Endothelial cell of umbilical vein (primary cell): ENCODE results near the gene ZNF689. TPM values are rescaled to one million over a fixed set of nuclear protein-coding genes. Genes with fewer than 3 reads are reported as not detected.

Source experiments
- BruUV-seq: library from RNA; stranded (reverse); fragments of 400-500 nt; replicated peaks from 2 replicates; lab custom pipeline; 2021; lab: Mats Ljungman, UMichigan
- CTCF ChIA-PET: fragments of 300-600, 350-600 bp; sonication (Branson Sonifier 250); formaldehyde crosslinking; loops from one replicate; lab custom pipeline; 2021; ENCODE audit warnings: antibody characterized with exemption, inconsistent platforms; lab: Charles Lee
- POLR2A ChIA-PET: fragments of 300-600, 350-600 bp; sonication (Branson Sonifier 250); formaldehyde crosslinking; loops from one replicate; lab custom pipeline; 2021; ENCODE audit warnings: antibody characterized with exemption, inconsistent platforms; lab: Charles Lee
- DNase-seq: peaks from one replicate; pipeline ENCODE4 v3.0.0-alpha.2; 2011; ENCODE audit warnings: low read depth, low spot score
- FAIRE-seq: peaks from 2 replicates; lab custom pipeline; 2011; peaks lifted over from hg19 to GRCh38; lab: Jason Lieb, UNC
- H2AFZ ChIP-seq: 2 replicates; pipeline ENCODE4 v1.6.0; 2012; ENCODE audit warnings: low read depth, low read length, control low read depth, inconsistent platforms
- H3K27ac ChIP-seq: 2 replicates; pipeline ENCODE4 v1.5.1; 2011; ENCODE audit warnings: low read depth, mild to moderate bottlenecking, control low read depth, low read length, moderate library complexity; ENCODE audit not compliant: insufficient read depth
- H3K27me3 ChIP-seq, 2 experiments: 2 replicates each; pipeline versions ENCODE4 v1.6.0 to v1.6.1; 2011; ENCODE audit warnings: low read length in 2 of 2, mixed read lengths in 1 of 2; ENCODE audit not compliant: control insufficient read depth in 2 of 2, insufficient read depth in 2 of 2
- H3K36me3 ChIP-seq, 2 experiments: 2 replicates in 1 of 2; 3 replicates in 1 of 2; pipeline ENCODE4 v1.5.1; 2011; ENCODE audit warnings: low read length in 2 of 2, mild to moderate bottlenecking in 1 of 2, moderate library complexity in 1 of 2; ENCODE audit not compliant: control insufficient read depth in 2 of 2, insufficient read depth in 2 of 2; ENCODE audit errors: extremely low read depth in 1 of 2
- H3K4me1 ChIP-seq: 3 replicates; pipeline ENCODE4 v1.5.1; 2011; ENCODE audit warnings: mild to moderate bottlenecking, low read length; ENCODE audit not compliant: control insufficient read depth, insufficient read depth; ENCODE audit errors: extremely low read depth
- H3K4me2 ChIP-seq: 2 replicates; pipeline ENCODE4 v1.6.1; 2011; ENCODE audit warnings: low read length, control low read depth, mixed read lengths; ENCODE audit not compliant: insufficient read depth
- H3K4me3 ChIP-seq, 3 experiments: fragments of 200-600 bp in 1 of 3; sonication (generic), shearing (Covaris generic) in 1 of 3; replicated peaks in 1 of 3; 2 replicates each; pipeline ENCODE4 v1.5.1; 2011 to 2016; ENCODE audit warnings: control low read depth in 3 of 3, low read length in 3 of 3, mild to moderate bottlenecking in 2 of 3, inconsistent platforms in 1 of 3, low read depth in 1 of 3, moderate library complexity in 1 of 3; ENCODE audit not compliant: insufficient read depth in 1 of 3
- H3K79me2 ChIP-seq: 2 replicates; pipeline ENCODE4 v1.6.0; 2012; ENCODE audit warnings: low read length, inconsistent platforms; ENCODE audit not compliant: control insufficient read depth, insufficient read depth
- H3K9ac ChIP-seq: replicated peaks from 2 replicates; pipeline ENCODE3; 2011; ENCODE audit warnings: low read length, control low read depth; ENCODE audit not compliant: insufficient read depth; ENCODE audit errors: extremely low read depth
- H3K9me1 ChIP-seq: replicated peaks from 3 replicates; pipeline ENCODE4 v1.6.0; 2011; ENCODE audit warnings: mild to moderate bottlenecking, low read length; ENCODE audit not compliant: control insufficient read depth, insufficient read depth; ENCODE audit errors: extremely low read depth
- H3K9me3 ChIP-seq: replicated peaks from 2 replicates; pipeline ENCODE4 v1.5.1; 2012; ENCODE audit warnings: low read length, inconsistent platforms; ENCODE audit not compliant: control insufficient read depth, insufficient read depth
- H4K20me1 ChIP-seq: replicated peaks from 2 replicates; pipeline ENCODE3; 2011; ENCODE audit warnings: mild to moderate bottlenecking, low read length; ENCODE audit not compliant: control insufficient read depth, insufficient read depth; ENCODE audit errors: extremely low read depth
- CTCF ChIP-seq, 2 donors: IDR thresholded peaks; 1 replicate in 1 of 2; 2 replicates in 1 of 2; pipeline ENCODE4 v1.5.1; 2011; ENCODE audit warnings: low read length in 2 of 2, mild to moderate bottlenecking in 2 of 2, moderate library complexity in 2 of 2, control low read depth in 1 of 2, inconsistent platforms in 1 of 2, low read depth in 1 of 2; ENCODE audit not compliant: insufficient read depth in 1 of 2; ENCODE audit errors: extremely low read depth in 1 of 2
- EZH2 ChIP-seq: IDR thresholded peaks from 2 replicates; pipeline ENCODE4 v1.6.1; 2012; ENCODE audit warnings: borderline replicate concordance, low read depth, mild to moderate bottlenecking, moderate library complexity, low read length, inconsistent platforms; ENCODE audit not compliant: severe bottlenecking
- FOS ChIP-seq: IDR thresholded peaks from 2 replicates; pipeline ENCODE4 v1.6.1; 2011; ENCODE audit warnings: mild to moderate bottlenecking, low read length, moderate library complexity, borderline replicate concordance; ENCODE audit not compliant: insufficient read depth
- GATA2 ChIP-seq: IDR thresholded peaks from 2 replicates; pipeline ENCODE4 v1.7.0; 2011; ENCODE audit warnings: low read depth, mild to moderate bottlenecking, moderate library complexity, mixed read lengths, low read length; ENCODE audit not compliant: insufficient read length, insufficient read depth
- JUN ChIP-seq: IDR thresholded peaks from 2 replicates; pipeline ENCODE4 v1.6.1; 2011; ENCODE audit warnings: borderline replicate concordance, low read depth; ENCODE audit not compliant: insufficient read length, insufficient read depth
- POLR2A ChIP-seq: IDR thresholded peaks from 2 replicates; pipeline ENCODE4 v1.6.1; 2012; ENCODE audit warnings: low read depth, mild to moderate bottlenecking, control low read depth, low read length
- dilution Hi-C: fragments of 300-500 bp; cut with MboI; formaldehyde crosslinking; loops from one replicate; pipeline ENCODE4 v1.15.0; 2019; ENCODE audit warnings: low sequenced_read_pairs; ENCODE audit not compliant: extremely low pct_ligation_motif_present
- intact Hi-C: fragments of 100-400 bp; cut with micrococcal nuclease; formaldehyde crosslinking; loops from one replicate; pipeline ENCODE4 v1.10.0; 2022
- polyA plus RNA-seq, 4 experiments: library from polyadenylated mRNA; depleted of rRNA in 3 of 4; stranded (reverse) in 3 of 4; unstranded in 1 of 4; fragments of >200 nt; gene quantifications; 2 replicates each; pipeline versions ENCODE4 v1.2.1 to v1.2.3, GENCODE V29; 2011 to 2012; ENCODE audit warnings: missing spikeins in 1 of 4
- total RNA-seq: library from RNA; stranded (reverse); gene quantifications from 2 replicates; pipeline ENCODE4 v1.2.3, GENCODE V29; 2021

Gene ZNF689
- total and polyA plus RNA-seq, 2 donors (not counting 3 experiments of a cell fraction or from before 2014, with no cell fraction given) = 7.5 to 8.4 TPM

GRCh38 chr16:30570636-30571444 is 39.3 kb downstream of the ZNF689 start:
- H3K4me2 ChIP-seq = peak overlapping the region; percentile 75
- peak; percentile 70 for FAIRE-seq
- ChIA-PET CTCF (interaction anchor here (1.0 to 2.4 kb wide), 5 partner anchors 13 to 200 kb away, joined by 3 to 11 read pairs (median 7); partner anchors contain the start of genes DCTPP1, TBC1D10B and ZNF764), POLR2A (interaction anchor here (1.3 kb wide), 1 partner anchor 12 kb away, joined by 3 read pairs; no protein-coding TSS in a partner anchor)
- peak; percentile 42 for DNase-seq
- no peaks in the 10 kb centered on the region for H3K9me1 ChIP-seq
- peaks cover 16% of the 10 kb centered on the region for H3K4me1 ChIP-seq
- dilution Hi-C loops = no loop called here
- peaks cover 0 to 3% of the 10 kb centered on the region in 2 experiments for H3K27me3 ChIP-seq
- H3K9ac ChIP-seq = peak overlapping the region; percentile 83
- peak overlapping the region; percentile 24 for H2AFZ ChIP-seq
- TF ChIP-seq EZH2 (no peak), GATA2 (no peak), POLR2A (no peak), CTCF (IDR thresholded peaks at IDR 0.05; ENCODE audit: extremely low read depth in 1 of 2, insufficient read depth in 1 of 2, low read depth in 1 of 2, low read length in 2 of 2) (no peak), FOS (no peak), JUN (no peak)
- no peaks in the 10 kb centered on the region for H3K9me3 ChIP-seq
- H3K27ac ChIP-seq = peak overlapping the region; percentile 78
- TSS peak; percentile 44 for BruUV-seq
- intact Hi-C loops = loop anchor here (1.0 kb wide), 2 partner anchors 39 to 44 kb away; partner anchors contain the start of gene ZNF689
- H4K20me1 ChIP-seq = no peaks in the 10 kb centered on the region
- H3K79me2 ChIP-seq = no peaks in the 10 kb centered on the region
- H3K36me3 ChIP-seq = no peaks in the 10 kb centered on the region
- peak overlapping the region; percentile 31 to 77 (median 76) for H3K4me3 ChIP-seq
